Coronary artery (tissue), 2 donors: ENCODE results near the gene PRELID2.

Experiments
- DNase-seq: peaks from one replicate; pipeline ENCODE4 v3.0.0-alpha.2; 2017; ENCODE audit warnings: low spot score
- H3K27ac ChIP-seq, 2 donors: fragments of 200-600 bp; sonication (generic); one replicate each; pipeline ENCODE4 v1.5.1; 2016 to 2019
- H3K4me3 ChIP-seq: fragments of 200-600 bp; sonication (generic); 2 replicates; pipeline ENCODE4 v1.5.1; 2016; ENCODE audit warnings: mild to moderate bottlenecking, moderate library complexity
- CTCF ChIP-seq: fragments of 200-600 bp; sonication (generic); IDR thresholded peaks from one replicate; pipeline ENCODE4 v1.5.1; 2019; ENCODE audit warnings: antibody characterized with exemption

PRELID2 gene

GRCh38 chr5:145853781-145854376 lies 18.7 kb upstream of the PRELID2 start:
- Histone ChIP-seq H3K4me3 (no peak overlapping the region), H3K27ac (no peak overlapping the region)
- DNase-seq, result no peak
- TF ChIP-seq CTCF, result no peak

DNA sequence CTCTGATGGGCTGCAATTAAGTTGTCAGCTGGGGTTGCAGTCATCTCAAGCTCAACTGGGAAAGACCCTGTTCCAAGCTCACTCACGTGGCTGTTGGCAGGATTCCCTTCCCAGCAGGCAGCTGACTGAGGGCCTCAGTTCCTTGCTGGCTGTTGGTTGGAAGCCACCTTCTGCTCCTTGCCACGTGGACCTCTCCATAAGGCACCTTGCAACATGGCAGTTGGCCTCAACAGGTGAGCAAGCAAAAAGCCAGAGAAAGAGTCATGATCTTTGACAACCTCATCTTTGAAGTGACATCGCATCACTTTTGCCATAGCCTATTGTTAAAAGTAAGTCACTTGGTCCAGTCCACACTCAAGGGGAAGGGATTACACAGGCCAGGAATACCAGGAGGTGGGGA lies 17.8 kb upstream of the PRELID2 start:
- H3K4me3 ChIP-seq, result no peak overlapping the region
- no peak for DNase-seq
- H3K27ac ChIP-seq, result no peak overlapping the region
- TF ChIP-seq CTCF, result no peak

DNA sequence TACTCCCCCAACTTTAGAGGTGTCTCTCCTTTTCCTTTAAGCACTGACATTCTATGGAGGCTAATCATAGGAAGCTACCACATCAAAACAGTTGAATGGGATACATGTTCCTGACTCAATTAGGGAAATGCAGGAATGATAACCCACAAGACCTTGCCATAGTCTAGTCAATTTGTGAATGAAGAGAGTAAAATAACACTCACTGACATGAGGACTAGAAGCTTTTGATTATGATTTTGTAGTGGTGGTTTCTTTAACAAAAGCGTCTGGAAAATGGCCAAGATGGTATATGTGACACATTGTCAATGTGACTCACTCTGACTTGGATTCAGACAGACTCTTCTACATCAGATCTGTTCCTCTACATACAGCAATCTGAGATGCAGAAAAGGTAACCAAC lies 13.7 kb upstream of the PRELID2 start:
- no peak for DNase-seq
- no peak for TF ChIP-seq CTCF

DNA sequence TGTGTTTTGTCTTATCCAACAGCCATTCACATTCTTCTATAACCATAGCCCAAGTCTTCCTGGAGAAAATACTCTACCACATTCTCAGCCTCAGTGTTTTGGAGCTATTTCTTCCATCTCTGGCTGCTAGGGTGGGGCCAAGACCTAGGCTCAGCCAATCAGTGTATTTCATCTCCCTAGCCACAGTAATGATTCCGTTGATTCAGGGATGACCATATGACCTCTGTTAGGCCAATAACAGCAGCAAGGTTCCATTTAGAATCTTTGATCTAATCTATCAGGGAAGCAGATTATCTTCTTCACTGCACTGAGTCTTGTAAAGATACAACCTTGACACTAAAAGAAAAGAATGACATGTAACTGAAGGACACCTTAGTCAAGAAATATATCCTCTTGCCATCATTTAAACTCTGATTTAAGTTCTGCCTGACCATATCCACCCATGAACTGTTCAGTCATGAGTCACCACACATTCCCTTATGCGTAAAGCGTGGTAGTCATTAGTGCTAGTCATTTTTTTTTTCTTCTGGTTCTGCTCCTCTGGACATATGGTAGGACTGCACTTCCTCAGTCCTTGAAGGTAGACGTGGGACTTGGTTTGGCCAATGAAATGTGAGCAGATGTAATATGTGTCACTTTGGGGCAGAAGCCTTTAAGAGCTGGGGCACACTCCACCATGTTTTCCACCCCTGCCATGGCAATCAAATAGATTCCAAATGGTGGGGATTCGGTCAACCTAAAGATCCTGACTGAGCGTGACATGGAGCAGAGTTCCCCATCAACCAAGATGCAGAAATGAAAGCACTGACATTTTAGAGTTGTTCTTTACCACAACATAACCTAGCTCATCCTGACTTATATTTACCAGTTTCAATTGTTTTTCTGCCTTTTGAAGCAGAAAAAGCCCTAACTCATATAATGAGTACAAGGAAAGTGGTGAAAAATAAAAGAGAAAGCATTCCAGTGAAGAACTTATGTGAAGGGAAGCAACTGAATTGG lies 12.7 kb upstream of the PRELID2 start:
- no peak for DNase-seq
- Histone ChIP-seq H3K4me3 (no peak overlapping the region), H3K27ac (no peak overlapping the region)
- no peak for TF ChIP-seq CTCF

More for the DNA sequence above, 13.7 kb upstream of the PRELID2 start:
- Histone ChIP-seq H3K27ac (no peak overlapping the region), H3K4me3 (no peak overlapping the region)

DNA sequence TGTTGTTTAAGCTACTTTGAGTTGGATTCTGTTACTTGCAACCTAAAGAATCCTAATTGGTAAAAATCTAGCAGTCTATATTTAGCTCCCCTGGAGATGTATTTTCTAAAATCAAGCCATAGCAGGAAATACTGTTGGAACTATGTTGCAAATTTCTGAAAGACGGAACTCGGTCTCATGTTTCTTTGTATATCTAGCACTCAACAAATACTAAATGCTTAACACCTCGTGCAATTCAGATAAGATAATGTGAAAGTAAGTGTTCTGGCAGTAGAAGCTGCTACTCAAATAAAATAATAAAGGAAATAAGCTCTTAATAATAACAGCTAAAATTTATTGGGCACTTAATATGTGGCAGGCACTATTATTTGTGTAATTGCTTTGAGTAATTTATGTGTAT lies 10.9 kb upstream of the PRELID2 start:
- TF ChIP-seq CTCF, result no peak
- DNase-seq, result no peak

GRCh38 chr5:145841299-145841698 lies 6.2 kb upstream of the PRELID2 start:
- DNase-seq, result no peak
- H3K4me3 ChIP-seq, result no peak overlapping the region
- no peak for TF ChIP-seq CTCF
- no peak overlapping the region for H3K27ac ChIP-seq

More for the DNA sequence above, 10.9 kb upstream of the PRELID2 start:
- H3K27ac ChIP-seq, result no peak overlapping the region
- H3K4me3 ChIP-seq, result no peak overlapping the region
